HepG2 (cell line): Measurements from ENCODE around the gene MAP1LC3A. TPM values are rescaled to one million over a fixed set of nuclear protein-coding genes. Genes with fewer than 3 reads are reported as not detected.

Experiments
- ATAC-seq: fragments of 200-7000 bp; cut with Tn5 transposase; 3 replicates; pipeline ENCODE4 v1.9.1; 2020; ENCODE audit warnings: mild to moderate bottlenecking, moderate library complexity
- BruUV-seq: library from RNA; stranded (reverse); fragments of 400-500 nt; replicated peaks from 2 replicates; lab custom pipeline; 2021; lab: Mats Ljungman, UMichigan
- CTCF ChIA-PET: fragments of 300-600 bp; formaldehyde crosslinking; extraction: SDS; loops from one replicate; lab custom pipeline; 2021; ENCODE audit warnings: low total read pairs, inconsistent platforms, low intra/inter-chr PET ratio; lab: Yijun Ruan, JAX
- POLR2A ChIA-PET: fragments of 350-600 bp; sonication (Branson Sonifier 250); formaldehyde crosslinking; loops from one replicate; lab custom pipeline; 2020; ENCODE audit warnings: antibody characterized with exemption, inconsistent platforms; lab: Yijun Ruan, JAX
- DNase-seq: peaks from one replicate; pipeline ENCODE4 v3.0.0-alpha.2; 2015; ENCODE audit warnings: low spot score
- FAIRE-seq: peaks from 3 replicates; lab custom pipeline; 2011; peaks lifted over from hg19 to GRCh38; lab: Jason Lieb, UNC
- H2AFZ ChIP-seq: one replicate; pipeline ENCODE4 v1.6.1; 2011; ENCODE audit warnings: low read length, inconsistent platforms
- H3K27ac ChIP-seq: fragments of 300-600 bp; 3 replicates; pipeline ENCODE4 v1.8.0; 2011; ENCODE audit warnings: mixed run types, mild to moderate bottlenecking, mixed read lengths, low read length, inconsistent platforms; ENCODE audit not compliant: insufficient read depth; ENCODE audit errors: extremely low read length
- H3K27me3 ChIP-seq, 2 experiments: fragments of 200-600 bp in 1 of 2; 2 replicates in 1 of 2; 3 replicates in 1 of 2; pipeline versions ENCODE4 v1.6.0 to v1.8.0; 2011; ENCODE audit warnings: low read length in 2 of 2, mild to moderate bottlenecking in 2 of 2, moderate library complexity in 2 of 2, inconsistent platforms in 1 of 2; ENCODE audit not compliant: insufficient read depth in 2 of 2, control insufficient read depth in 1 of 2
- H3K36me3 ChIP-seq, 2 experiments: fragments of 200-600 bp in 1 of 2; replicated peaks in 1 of 2; 2 replicates in 1 of 2; 3 replicates in 1 of 2; pipeline versions ENCODE4 v1.5.1 to v1.8.0; 2011; ENCODE audit warnings: low read length in 2 of 2, inconsistent platforms in 1 of 2; ENCODE audit not compliant: insufficient read depth in 2 of 2, control insufficient read depth in 1 of 2
- H3K4me1 ChIP-seq: 2 replicates; pipeline ENCODE4 v1.5.1; 2012; ENCODE audit warnings: low read length, inconsistent platforms; ENCODE audit not compliant: insufficient read depth
- H3K4me2 ChIP-seq: 2 replicates; pipeline ENCODE4 v1.6.0; 2011; ENCODE audit warnings: low read depth, low read length, inconsistent platforms
- H3K4me3 ChIP-seq, 3 experiments: fragments of 200-600 bp in 1 of 3; sonication (generic), shearing (Covaris generic) in 1 of 3; replicated peaks in 1 of 3; 2 replicates each; pipeline ENCODE4 v1.5.1; 2011 to 2016; ENCODE audit warnings: low read length in 3 of 3, inconsistent platforms in 2 of 3, low read depth in 2 of 3, mild to moderate bottlenecking in 2 of 3, control low read depth in 1 of 3, mixed read lengths in 1 of 3; ENCODE audit not compliant: insufficient read depth in 1 of 3
- H3K79me2 ChIP-seq: one replicate; pipeline ENCODE4 v1.6.1; 2011; ENCODE audit warnings: low read length, inconsistent platforms; ENCODE audit not compliant: insufficient read depth
- H3K9ac ChIP-seq: 2 replicates; pipeline ENCODE4 v1.6.0; 2011; ENCODE audit warnings: mild to moderate bottlenecking, low read depth, low read length, inconsistent platforms; ENCODE audit not compliant: insufficient read depth
- H3K9me3 ChIP-seq: 2 replicates; pipeline ENCODE4 v1.5.1; 2012; ENCODE audit warnings: mild to moderate bottlenecking, low read length
- H4K20me1 ChIP-seq: 2 replicates; pipeline ENCODE4 v1.6.0; 2011; ENCODE audit warnings: inconsistent platforms, mild to moderate bottlenecking, low read length, moderate library complexity; ENCODE audit not compliant: insufficient read depth
- ATF7 ChIP-seq, 2 experiments: fragments of 450-650 bp in 1 of 2; sonication (generic) in 1 of 2; formaldehyde crosslinking in 1 of 2; IDR thresholded peaks; 2 replicates each; pipeline versions ENCODE4 v1.4.0 to v1.6.1; 2016 to 2020; ENCODE audit warnings: antibody characterized with exemption in 1 of 2, mild to moderate bottlenecking in 1 of 2, missing genetic modification reagents in 1 of 2
- GTF2F1 ChIP-seq: fragments of 150-350 bp; IDR thresholded peaks from 2 replicates; pipeline ENCODE4 v1.6.1; 2014; ENCODE audit warnings: low read length
- HNRNPL ChIP-seq: fragments of 200-400 bp; formaldehyde crosslinking; IDR thresholded peaks from 2 replicates; pipeline ENCODE4 v1.6.1; 2017; ENCODE audit warnings: mild to moderate bottlenecking, low read depth, low read length
- TBX3 ChIP-seq: fragments of 450-650 bp; IDR thresholded peaks from 2 replicates; pipeline ENCODE4 v1.6.1; 2017; ENCODE audit warnings: antibody characterized with exemption, mild to moderate bottlenecking, inconsistent platforms, borderline replicate concordance
- ZBTB20 ChIP-seq: sonication (generic); formaldehyde crosslinking; IDR thresholded peaks from 2 replicates; pipeline ENCODE4 v1.8.1; 2023; ENCODE audit warnings: missing genetic modification reagents, low read depth, mild to moderate bottlenecking, borderline replicate concordance
- ZNF484 ChIP-seq: sonication (generic); formaldehyde crosslinking; IDR thresholded peaks from 2 replicates; pipeline ENCODE4 v1.5.1; 2020; ENCODE audit warnings: mild to moderate bottlenecking, low read depth, missing genetic modification reagents, borderline replicate concordance
- ZNF674 ChIP-seq: sonication (generic); formaldehyde crosslinking; IDR thresholded peaks from 2 replicates; pipeline ENCODE4 v1.5.0; 2020; ENCODE audit warnings: low read depth, mild to moderate bottlenecking, missing genetic modification reagents
- ZNF850 ChIP-seq: sonication (generic); formaldehyde crosslinking; conservative IDR thresholded peaks from 2 replicates; pipeline ENCODE4 v1.9.0; 2021; ENCODE audit warnings: mild to moderate bottlenecking, missing genetic modification reagents
- ZSCAN30 ChIP-seq: sonication (generic); formaldehyde crosslinking; IDR thresholded peaks from 2 replicates; pipeline ENCODE4 v1.5.0; 2020; ENCODE audit warnings: mild to moderate bottlenecking, missing genetic modification reagents
- WGBS: methylation state at CpG from one replicate; pipeline ENCODE4 v1.1.6; 2017; ENCODE audit warnings: low lambda C conversion rate; 5-methylcytosine and 5-hydroxymethylcytosine counted together
- in situ Hi-C: cut with HindIII; loops from 2 replicates; pipeline ENCODE4 v1.10.0; 2017; ENCODE audit warnings: low pct_unique_long_range_greater_than_20kb; ENCODE audit not compliant: extremely low pct_ligation_motif_present
- intact Hi-C: fragments of 100-400 bp; cut with micrococcal nuclease; formaldehyde crosslinking; loops from one replicate; pipeline ENCODE4 v1.10.0; 2022; ENCODE audit not compliant: unreplicated experiment
- polyA plus RNA-seq, 8 experiments: library from polyadenylated mRNA; depleted of rRNA in 3 of 8; stranded (reverse) in 7 of 8; unstranded in 1 of 8; fragments of >200 nt; fragmentation: Illumina TruSeq in 4 of 8; extraction: Trizol in 4 of 8; gene quantifications; 2 replicates each; pipeline versions ENCODE4 v1.2.1 to v1.2.3, GENCODE V29; 2011 to 2016; ENCODE audit warnings: low read depth in 4 of 8, missing spikeins in 1 of 8, mixed read lengths in 1 of 8; ENCODE audit not compliant: insufficient read depth in 1 of 8
- total RNA-seq, 5 experiments: library from RNA; depleted of rRNA; stranded (reverse); fragments of >200 nt; fragmentation: Illumina TruSeq; extraction: Trizol; gene quantifications; 2 replicates each; pipeline ENCODE4 v1.2.3, GENCODE V29; 2016; ENCODE audit warnings: low read depth in 1 of 5

Gene MAP1LC3A
- total and polyA plus RNA-seq, 2 of the 13 experiments (the other 11 are each of a cell fraction or from before 2014, with no cell fraction given) = not detected

GRCh38 chr20:34595377-34596184, 37.1 kb downstream of the MAP1LC3A start:
- no TSS peak for BruUV-seq
- WGBS = 95% methylated on average over 9 of the region's 9 CpGs
- intact Hi-C loops = no loop called here
- H3K9ac ChIP-seq = no peak overlapping the region
- H3K27ac ChIP-seq = no peak overlapping the region
- H3K4me2 ChIP-seq = no peak overlapping the region
- H3K36me3 ChIP-seq = peaks cover 1 to 3% of the 10 kb centered on the region in 2 experiments; a peak in 4 of 5 replicates
- no peak overlapping the region for H2AFZ ChIP-seq
- in situ Hi-C loops = no loop called here
- H4K20me1 ChIP-seq = no peaks in the 10 kb centered on the region
- no peaks in the 10 kb centered on the region for H3K9me3 ChIP-seq
- FAIRE-seq = no peak
- no peaks in the 10 kb centered on the region for H3K4me1 ChIP-seq
- POLR2A ChIA-PET = no interaction called here
- ATAC-seq = no peak
- no peak for TF ChIP-seq HNRNPL
- no peak for TF ChIP-seq ZNF484 (CRISPR knock-in tag)
- no peak for TF ChIP-seq ZNF674 (CRISPR knock-in tag)
- no peak for TF ChIP-seq ZSCAN30 (CRISPR knock-in tag)
- TF ChIP-seq ATF7 (IDR thresholded peaks at IDR 0.05) = no peak
- TF ChIP-seq ATF7 (CRISPR knock-in tag; IDR thresholded peaks at IDR 0.05) = no peak
- no peak for TF ChIP-seq GTF2F1
- TF ChIP-seq ZNF850 (CRISPR knock-in tag) = no peak
- TF ChIP-seq TBX3 = no peak
- no peak for TF ChIP-seq ZBTB20
- CTCF ChIA-PET = no interaction called here
- H3K4me3 ChIP-seq = no peak overlapping the region
- H3K27me3 ChIP-seq = no peaks in the 10 kb centered on the region; a peak in 1 of 5 replicates
- H3K79me2 ChIP-seq = no peaks in the 10 kb centered on the region
- DNase-seq = no peak
